NT2/D1 (cell line): ENCODE measurements around the gene C19orf47.

ENCODE experiments used
- SUZ12 ChIP-seq: IDR thresholded peaks from 2 replicates; pipeline ENCODE4 v1.6.1; 2011; ENCODE audit not compliant: insufficient read length, insufficient read depth; ENCODE audit errors: extremely low read depth
- YY1 ChIP-seq: IDR thresholded peaks from 2 replicates; pipeline ENCODE4 v1.6.1; 2011; ENCODE audit not compliant: insufficient read length, insufficient read depth
- ZNF274 ChIP-seq: IDR thresholded peaks from 2 replicates; pipeline ENCODE4 v1.6.1; 2011; ENCODE audit warnings: mild to moderate bottlenecking, low read depth, low read length

DNA sequence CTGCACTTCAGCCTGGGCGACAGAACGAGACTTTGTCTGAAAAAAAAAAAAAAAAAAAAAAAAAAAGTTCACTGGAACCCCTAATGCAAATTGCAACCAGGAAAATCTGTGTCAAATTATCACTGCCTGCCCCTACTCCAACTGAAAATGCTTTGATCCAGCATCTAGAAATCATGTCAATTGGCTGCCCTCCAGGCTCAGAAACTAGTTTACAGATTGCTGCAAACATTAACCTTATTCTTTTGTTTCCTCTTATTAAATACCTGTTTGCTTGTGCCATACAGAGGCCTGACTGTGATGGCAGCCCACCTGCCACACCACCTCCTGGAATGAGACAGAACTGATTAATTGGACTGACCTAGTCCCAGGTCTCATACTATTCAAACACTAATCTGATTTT is 44.4 kb downstream of the C19orf47 start:
- no peak for TF ChIP-seq ZNF274
- no peak for TF ChIP-seq YY1
- no peak for TF ChIP-seq SUZ12
